ENCODE results near the gene CXCL8. TPM values are rescaled to one million over a fixed set of nuclear protein-coding genes. Genes with fewer than 3 reads are reported as not detected.

CXCL8 gene
- polyA plus RNA-seq, 2 of the 4 experiments (the other 2 are of a cell fraction) = 4.4 to 57.2 TPM

- ChIA-PET POLR2A (interaction anchor here (0.8 to 1.3 kb wide), 2 partner anchors 36 to 404 kb away, joined by 3 to 11 read pairs; partner anchors contain the start of gene CXCL8), CTCF (interaction anchor here (0.9 to 2.1 kb wide), 3 partner anchors 9 to 35 kb away, joined by 3 to 7 read pairs (median 3); partner anchors contain the start of gene CXCL8)
- 7% methylated on average over 1 of the region's 1 CpG for WGBS (ENCODE audit: missing lambda C conversion rate)
- FAIRE-seq (no peak), DNase-seq (ENCODE audit: low read depth in 1 of 2, low spot score in 1 of 2) (peak in 1 of 2 experiments; percentile 38), ATAC-seq (peak; percentile 12 to 62; a peak in 3 of 6 replicates)
- Histone ChIP-seq H3K4me2 (peak overlapping the region; percentile 48), H3K4me1 (peaks cover 64% of the 10 kb centered on the region), H3K4me3 (no peak overlapping the region), H3K9me3 (0 out of 3 replicates have a peak, but pooled peaks cover 3% of the 10 kb centered on the region), H3K27ac (peak overlapping the region; percentile 87 to 91)
- TF ChIP-seq HOXA7 (CRISPR knock-in tag; IDR thresholded peaks at IDR 0.05) (no peak), FOSL2 (IDR thresholded peaks at IDR 0.05) (no peak), FOSL2 (CRISPR knock-in tag; IDR thresholded peaks at IDR 0.05) (peak; percentile 40)
Measured at GRCh38 chr4:73705056-73705432, 35.3 kb upstream of the CXCL8 start.

GRCh38 chr4:73705721-73706120 lies 34.6 kb upstream of the CXCL8 start:
- POLR2A ChIA-PET = no interaction called here
- H3K27ac ChIP-seq = peak overlapping the region; percentile 87 to 91
- H3K4me2 ChIP-seq = peak overlapping the region; percentile 48
- CTCF ChIA-PET = interaction anchor here (0.6 to 0.8 kb wide), 2 partner anchors 8 to 24 kb away, joined by 3 to 4 read pairs; no protein-coding TSS in a partner anchor
- H3K4me3 ChIP-seq = no peak overlapping the region
- DNase-seq (ENCODE audit: low read depth in 1 of 2, low spot score in 1 of 2) (no peak), FAIRE-seq (no peak), ATAC-seq (no peak)
- TF ChIP-seq HOXB13 (CRISPR knock-in tag; IDR thresholded peaks at IDR 0.05; ENCODE audit: low read depth) = no peak
- TF ChIP-seq TFCP2L1 (CRISPR knock-in tag; IDR thresholded peaks at IDR 0.05) = no peak
- TF ChIP-seq CBX2 (IDR thresholded peaks at IDR 0.05; ENCODE audit: borderline replicate concordance, low read depth) = no peak
- TF ChIP-seq CEBPB (IDR thresholded peaks at IDR 0.05) = no peak
- TF ChIP-seq HEYL (CRISPR knock-in tag; IDR thresholded peaks at IDR 0.05) = no peak
- TF ChIP-seq RNF2 (IDR thresholded peaks at IDR 0.05; ENCODE audit: borderline replicate concordance, low read depth) = no peak
- TF ChIP-seq SMC3 (IDR thresholded peaks at IDR 0.05) = no peak
- no peak for TF ChIP-seq JUN (IDR thresholded peaks at IDR 0.05)
- TF ChIP-seq FOSB (CRISPR knock-in tag; IDR thresholded peaks at IDR 0.05) = no peak
- no peak for TF ChIP-seq ATOH8 (CRISPR knock-in tag; IDR thresholded peaks at IDR 0.05; ENCODE audit: low read depth)
- TF ChIP-seq CHD4 (IDR thresholded peaks at IDR 0.05; ENCODE audit: borderline replicate concordance) = no peak
- TF ChIP-seq BHLHE40 (IDR thresholded peaks at IDR 0.05; ENCODE audit: low read depth, low read length) = no peak
- TF ChIP-seq SREBF2 (IDR thresholded peaks at IDR 0.05) = no peak
- no peak for TF ChIP-seq EP300 (IDR thresholded peaks at IDR 0.05)
- no peak for TF ChIP-seq POLR2A (IDR thresholded peaks at IDR 0.05; ENCODE audit: low read length)
- WGBS (ENCODE audit: missing lambda C conversion rate) = 71% methylated on average over 1 of the region's 1 CpG
- H3K9me3 ChIP-seq = 0 out of 3 replicates have a peak, but pooled peaks cover 3% of the 10 kb centered on the region
- peaks cover 64% of the 10 kb centered on the region for H3K4me1 ChIP-seq

- CTCF ChIA-PET = interaction anchor here (0.7 to 0.9 kb wide), 4 partner anchors 8 to 261 kb away, joined by 3 to 4 read pairs (median 3); no protein-coding TSS in a partner anchor
- FAIRE-seq (no peak), ATAC-seq (no peak), DNase-seq (ENCODE audit: low read depth in 1 of 2, low spot score in 1 of 2) (no peak)
- Histone ChIP-seq H3K9me3 (0 out of 3 replicates have a peak, but pooled peaks cover 3% of the 10 kb centered on the region), H3K27ac (peak overlapping the region; percentile 87 to 91), H3K4me2 (no peak overlapping the region; the same call in 2 of the 3 replicates), H3K4me1 (peaks cover 60% of the 10 kb centered on the region), H3K4me3 (no peak overlapping the region)
- WGBS (ENCODE audit: missing lambda C conversion rate) = 97% methylated on average over 2 of the region's 2 CpGs
- POLR2A ChIA-PET = interaction anchor here (1.0 kb wide), 1 partner anchor 34 kb away, joined by 3 read pairs; the partner anchor contains the start of gene CXCL8
- TF ChIP-seq JUN (IDR thresholded peaks at IDR 0.05) (no peak), RARB (CRISPR knock-in tag; IDR thresholded peaks at IDR 0.05) (no peak), FOSL2 (IDR thresholded peaks at IDR 0.05) (no peak), FOSL2 (CRISPR knock-in tag; IDR thresholded peaks at IDR 0.05) (no peak), CBX2 (IDR thresholded peaks at IDR 0.05; ENCODE audit: borderline replicate concordance, low read depth) (no peak), SREBF2 (IDR thresholded peaks at IDR 0.05) (no peak), NFE2L2 (conservative IDR thresholded peaks at IDR 0.05; ENCODE audit: low read length) (no peak), ZNF302 (CRISPR knock-in tag; IDR thresholded peaks at IDR 0.05) (no peak), RNF2 (IDR thresholded peaks at IDR 0.05; ENCODE audit: borderline replicate concordance, low read depth) (no peak), HDAC2 (IDR thresholded peaks at IDR 0.05) (no peak), POLR2AphosphoS2 (conservative IDR thresholded peaks at IDR 0.05; ENCODE audit: low read length) (no peak), JUNB (IDR thresholded peaks at IDR 0.05) (no peak), BCL3 (IDR thresholded peaks at IDR 0.05) (no peak)
Measured at GRCh38 chr4:73706811-73707210, 33.6 kb upstream of the CXCL8 start.

All from A549 (cell line).